Myocyte (in vitro differentiated cells): ENCODE measurements around the gene OR1S1. TPM values are rescaled to one million over a fixed set of nuclear protein-coding genes. Genes with fewer than 3 reads are reported as not detected.
"Not testable (repeated sequence)": the region's sequence is repeated elsewhere in the genome, so short reads cannot be mapped to it uniquely, and the experiment has no call there.

Experiments used
- DNase-seq: peaks from one replicate; pipeline ENCODE4 v3.0.0-alpha.2; 2012; ENCODE audit warnings: low read depth
- polyA plus RNA-seq: library from polyadenylated mRNA; unstranded; fragments of >200 nt; gene quantifications from one replicate; pipeline ENCODE4 v1.2.1, GENCODE V29; 2012; ENCODE audit warnings: missing spikeins
- total RNA-seq: library from RNA; depleted of rRNA; stranded (reverse); fragments of >200 nt; gene quantifications from 2 replicates; pipeline ENCODE4 v1.2.3, GENCODE V29; 2014

Gene OR1S1
- not detected in 2 replicates for total RNA-seq
- polyA plus RNA-seq: not detected

DNA sequence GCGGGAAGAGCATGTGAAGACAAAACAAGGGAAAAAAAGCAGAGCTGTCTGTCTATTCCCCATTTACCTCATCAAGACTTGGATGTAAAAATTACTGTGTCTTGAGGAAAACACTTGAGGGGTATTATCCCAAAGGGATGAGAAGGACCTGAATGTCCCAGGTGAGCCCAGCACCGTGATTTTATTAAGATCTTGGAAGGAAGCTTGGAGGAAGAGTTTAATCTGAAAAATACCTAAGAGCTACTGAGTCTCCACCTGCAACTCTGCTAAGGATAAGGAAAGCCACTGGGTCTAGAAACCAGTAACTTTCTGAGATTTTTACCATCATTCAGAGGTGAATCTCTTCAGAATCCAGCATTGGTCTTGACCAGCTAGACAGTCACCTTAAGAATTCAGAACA is at the start of gene OR1S1:
TSS of gene OR1S1 (plus strand) at position 301 of the 400 bp plus-strand sequence.
- DNase-seq: not testable (repeated sequence)

DNA sequence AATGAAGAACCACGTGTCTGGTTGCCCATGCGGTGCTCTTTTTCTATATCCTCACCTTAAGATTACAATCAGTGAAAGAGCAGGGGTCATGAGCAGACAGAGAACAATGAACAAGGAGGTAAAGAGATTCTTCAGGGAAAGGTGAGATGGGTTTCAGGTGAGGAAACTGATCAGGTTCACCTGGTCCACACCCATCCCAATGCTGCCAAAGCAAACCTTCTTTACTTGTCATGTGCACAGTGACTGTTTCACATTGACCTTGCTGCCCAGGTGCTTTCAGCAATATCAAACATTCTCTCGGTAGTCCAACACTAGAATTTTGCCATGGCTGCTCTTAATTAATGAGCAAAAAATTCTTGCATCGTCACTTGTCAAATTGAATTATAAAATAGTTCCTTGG is 48.1 kb upstream of the OR1S1 start:
- no peak for DNase-seq

DNA sequence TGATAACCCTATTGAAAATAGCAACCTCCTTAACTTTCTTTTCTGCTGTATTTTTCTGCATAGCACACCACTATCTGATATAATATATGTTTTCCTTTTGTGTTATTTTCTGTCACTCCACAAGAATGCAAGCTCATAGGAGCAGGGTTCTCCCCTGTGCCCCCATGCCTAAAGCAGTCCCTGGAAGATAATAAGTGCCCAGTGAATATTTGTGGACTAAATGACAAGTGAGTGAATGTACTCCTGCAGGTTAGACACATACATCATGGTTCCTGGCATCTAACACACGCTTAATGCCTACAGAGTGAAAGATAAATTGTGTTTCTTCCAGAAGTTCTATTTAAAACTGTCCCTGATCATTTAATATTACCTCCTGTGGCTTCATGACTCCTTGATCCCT is 47.5 kb upstream of the OR1S1 start:
- DNase-seq: no peak

DNA sequence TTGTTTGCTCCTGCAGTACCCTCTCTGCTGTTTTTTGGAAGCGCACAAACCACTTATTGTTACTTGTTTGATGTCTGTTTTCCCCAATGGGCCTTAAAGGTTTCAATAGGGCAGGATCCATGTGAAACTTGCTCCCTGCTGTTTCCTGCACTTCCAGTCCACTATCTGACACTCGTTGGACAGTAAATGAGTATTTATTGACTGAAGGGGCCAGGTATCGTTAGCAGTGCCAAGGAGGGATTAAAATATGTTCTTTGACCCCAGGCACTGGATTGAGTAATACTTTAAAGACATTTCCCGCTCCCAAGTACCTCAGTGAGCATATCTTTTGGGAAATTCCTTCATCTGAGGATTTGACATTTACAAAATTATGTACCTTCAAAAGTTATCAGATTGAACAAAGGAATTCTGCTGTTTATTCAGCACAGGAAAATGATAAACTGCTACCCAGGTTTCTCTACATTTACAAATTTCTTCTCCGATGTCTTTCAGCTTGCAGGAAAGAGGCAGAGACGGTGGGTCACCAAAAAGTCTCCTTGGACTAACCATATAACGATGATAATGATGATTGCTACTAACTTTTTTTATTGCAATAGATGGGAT is 46.9 kb upstream of the OR1S1 start:
- no peak for DNase-seq

DNA sequence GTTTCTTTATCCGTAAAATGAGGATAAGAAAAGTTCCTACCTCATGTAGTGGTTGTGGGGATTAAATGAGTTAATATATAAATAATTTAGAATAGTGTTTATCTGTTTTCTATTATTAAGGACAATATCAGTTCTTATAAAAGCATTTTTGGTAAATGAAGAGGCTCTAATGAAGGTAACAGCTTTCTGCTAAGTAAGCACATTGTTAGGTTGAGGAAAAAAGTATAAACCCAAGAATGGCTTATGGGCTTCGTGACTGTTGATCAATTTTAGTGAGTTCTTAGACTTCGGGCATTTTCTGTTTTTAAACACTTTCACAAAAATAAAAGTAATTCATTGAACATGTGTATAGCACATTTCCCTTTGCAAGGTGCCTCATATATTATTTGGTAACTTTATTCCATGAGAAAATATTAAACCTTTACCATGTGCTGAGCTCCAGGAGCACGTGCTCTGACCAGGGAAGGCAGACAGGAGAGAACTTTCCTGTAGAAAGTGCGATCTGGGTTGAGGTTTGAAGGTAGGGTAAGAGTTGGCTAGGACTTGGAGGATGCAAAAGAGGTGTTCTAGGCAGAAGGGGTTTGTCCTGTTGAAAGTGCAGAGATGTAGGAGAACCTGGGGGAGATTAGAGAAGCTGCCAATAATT is 35.0 kb upstream of the OR1S1 start:
- DNase-seq: no peak

DNA sequence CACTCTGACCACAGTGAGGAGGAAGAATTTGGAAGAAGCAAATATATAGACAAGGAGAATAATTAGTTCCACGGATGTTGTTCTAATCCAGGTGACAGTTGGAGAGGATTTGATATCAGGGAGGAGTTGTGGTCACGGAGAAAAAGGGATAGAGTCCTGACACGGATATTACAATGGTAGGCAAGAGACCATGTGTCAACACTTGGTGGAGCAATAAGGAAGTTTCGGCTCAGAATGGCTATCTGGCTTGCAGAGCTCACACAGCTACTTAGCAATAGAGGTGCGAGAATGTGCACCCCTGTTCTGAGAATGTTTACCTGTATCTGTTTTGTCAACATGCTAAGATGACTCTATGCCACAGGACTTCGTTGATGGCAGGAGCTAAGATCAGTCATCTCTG is 34.1 kb upstream of the OR1S1 start:
- DNase-seq: no peak

DNA sequence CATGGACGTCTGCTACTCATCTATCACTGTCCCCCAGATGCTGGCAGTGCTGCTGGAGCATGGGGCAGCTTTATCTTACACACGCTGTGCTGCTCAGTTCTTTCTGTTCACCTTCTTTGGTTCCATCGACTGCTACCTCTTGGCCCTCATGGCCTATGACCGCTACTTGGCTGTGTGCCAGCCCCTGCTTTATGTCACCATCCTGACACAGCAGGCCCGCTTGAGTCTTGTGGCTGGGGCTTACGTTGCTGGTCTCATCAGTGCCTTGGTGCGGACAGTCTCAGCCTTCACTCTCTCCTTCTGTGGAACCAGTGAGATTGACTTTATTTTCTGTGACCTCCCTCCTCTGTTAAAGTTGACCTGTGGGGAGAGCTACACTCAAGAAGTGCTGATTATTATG is 32.9 kb upstream of the OR1S1 start:
- DNase-seq: no peak

DNA sequence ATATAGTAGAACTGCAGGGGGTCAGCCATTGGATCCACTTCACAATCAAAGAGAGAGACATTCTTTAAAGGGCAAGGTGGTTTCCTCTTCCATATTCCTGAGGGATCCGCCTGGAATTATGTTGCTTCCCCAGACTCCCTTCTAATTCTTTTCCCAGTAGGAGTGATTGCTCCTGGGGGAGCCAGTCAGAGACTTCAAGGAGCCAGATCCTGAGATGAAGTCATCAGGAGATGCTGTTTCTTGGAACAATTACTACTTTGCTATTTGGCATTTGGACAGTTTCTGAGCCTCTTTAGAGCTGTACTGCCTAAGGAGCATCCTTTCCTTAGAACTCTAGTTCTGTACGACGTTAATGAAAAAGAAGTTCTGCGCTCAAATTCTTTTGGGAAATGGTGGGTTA is 25.6 kb upstream of the OR1S1 start:
- no peak for DNase-seq

DNA sequence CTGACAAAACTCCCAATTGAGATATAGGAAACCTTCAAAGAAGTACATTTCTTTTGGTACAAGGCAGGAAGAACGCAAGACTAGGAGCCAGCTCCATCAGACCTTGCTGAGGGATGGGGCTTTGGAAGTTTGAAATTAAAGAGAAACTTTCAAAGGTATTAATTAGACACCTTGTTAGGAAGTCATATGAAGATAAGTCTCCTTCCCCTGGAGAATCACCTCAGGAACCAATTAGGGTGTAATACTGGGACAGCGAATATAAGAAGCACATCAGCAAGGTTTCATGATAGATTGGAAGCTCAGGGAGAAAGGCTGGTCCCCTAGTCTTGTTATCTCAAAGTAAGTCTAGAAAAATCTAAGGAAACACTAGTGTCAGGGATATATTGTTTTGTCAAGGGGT is 23.8 kb upstream of the OR1S1 start, which contains the start of gene OR9Q2:
TSS of gene OR9Q2 (plus strand) at position 301 of the 400 bp plus-strand sequence. CDS start 1,421 bp downstream, outside the sequence.
- no peak for DNase-seq

DNA sequence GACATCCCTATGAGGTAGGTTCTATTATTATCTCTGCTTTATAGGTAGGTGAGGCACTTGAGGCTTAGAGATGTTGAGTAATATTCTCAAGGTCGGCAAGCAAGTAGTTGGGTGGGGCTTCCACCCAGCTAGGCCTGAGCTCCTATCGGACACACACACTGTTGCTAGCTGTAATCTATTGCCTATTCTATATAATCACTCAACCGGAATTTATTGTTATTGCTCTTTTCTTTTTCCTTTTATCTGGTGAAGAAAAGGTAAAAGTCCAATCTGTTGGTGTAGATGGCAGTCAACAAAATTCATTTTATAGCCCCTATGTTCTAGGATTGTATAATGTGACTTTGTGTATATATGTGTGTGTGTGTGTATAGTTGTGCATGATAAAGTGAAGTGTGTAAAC is 20.3 kb upstream of the OR1S1 start:
- no peak for DNase-seq

DNA sequence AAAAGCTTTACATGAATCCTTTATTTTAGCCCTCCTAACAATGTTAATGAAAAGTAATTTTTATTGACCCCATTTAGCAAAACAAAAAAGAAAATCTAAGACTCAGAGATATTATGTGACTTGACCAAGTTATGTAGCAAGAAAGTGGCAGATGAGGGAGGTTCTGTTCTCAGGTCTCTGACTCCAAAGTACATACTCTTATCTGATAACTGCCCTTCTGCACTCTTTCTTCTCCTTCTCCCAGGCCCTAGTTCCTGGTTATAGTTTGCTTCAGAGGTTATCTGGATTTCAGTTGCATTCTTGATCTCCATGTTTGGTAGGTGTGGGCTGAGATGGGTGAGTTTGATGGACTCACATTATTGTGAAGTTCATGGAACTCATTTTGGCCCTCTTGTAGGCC is 19.1 kb upstream of the OR1S1 start:
- DNase-seq: no peak

DNA sequence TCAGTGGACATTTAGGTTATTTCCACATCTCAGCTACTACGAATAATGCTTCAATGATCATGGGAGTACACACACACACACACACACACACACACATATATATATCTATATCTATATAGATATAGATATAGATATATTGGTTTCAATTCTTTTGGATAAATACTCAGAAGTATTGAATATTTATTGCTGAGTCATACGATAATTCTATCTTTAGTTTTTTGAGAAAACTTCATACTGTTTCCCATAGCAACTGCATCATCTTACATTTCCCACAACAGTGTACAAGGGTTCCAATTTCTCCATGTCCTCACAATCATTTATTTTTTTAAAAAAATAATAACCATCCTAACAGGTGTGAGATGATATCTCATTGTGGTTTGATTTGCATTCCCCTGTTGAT is 16.6 kb upstream of the OR1S1 start:
- no peak for DNase-seq

DNA sequence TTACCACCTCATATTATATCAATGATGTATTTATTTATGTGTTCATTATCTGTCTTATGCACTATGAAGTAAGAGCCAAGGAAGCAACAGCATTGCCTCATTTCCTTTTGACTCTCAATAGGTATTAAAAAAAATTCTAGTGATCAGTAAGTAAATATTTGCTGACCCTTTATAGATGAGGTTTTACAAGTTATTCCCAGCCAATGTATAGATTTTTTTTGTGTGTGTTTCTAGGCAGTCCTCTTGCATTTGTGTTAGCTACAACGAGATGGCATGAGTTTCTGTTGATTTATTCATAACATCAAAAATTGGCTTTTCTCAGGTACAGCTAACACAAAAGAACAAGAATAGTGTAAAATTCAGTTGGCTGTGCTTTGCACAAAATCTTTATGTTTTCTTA is 13.2 kb upstream of the OR1S1 start:
- no peak for DNase-seq

DNA sequence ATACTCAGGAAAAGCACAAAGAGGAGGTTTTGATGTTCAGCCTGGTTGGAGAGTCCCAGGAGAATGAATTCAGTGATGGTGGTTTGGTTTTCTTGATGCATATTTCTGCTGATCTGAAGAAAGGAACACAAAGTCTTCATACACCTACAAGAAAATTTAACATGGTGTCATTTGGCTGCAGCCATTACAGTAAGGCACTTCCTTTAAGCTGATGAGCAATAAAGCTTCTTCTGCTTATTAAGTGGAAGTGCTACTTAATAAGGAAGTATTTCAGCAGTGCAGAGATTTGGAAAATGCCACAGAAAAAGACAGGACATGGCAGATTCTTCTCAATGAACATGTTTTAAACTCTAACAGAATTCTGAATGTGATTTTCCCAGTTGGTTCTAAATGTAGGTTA is 8.5 kb upstream of the OR1S1 start, which contains the start of gene OR1S2:
TSS of gene OR1S2 (minus strand) at position 101 of the 400 bp plus-strand sequence. CDS start at position 101, 0 bp downstream.
- DNase-seq: no peak

DNA sequence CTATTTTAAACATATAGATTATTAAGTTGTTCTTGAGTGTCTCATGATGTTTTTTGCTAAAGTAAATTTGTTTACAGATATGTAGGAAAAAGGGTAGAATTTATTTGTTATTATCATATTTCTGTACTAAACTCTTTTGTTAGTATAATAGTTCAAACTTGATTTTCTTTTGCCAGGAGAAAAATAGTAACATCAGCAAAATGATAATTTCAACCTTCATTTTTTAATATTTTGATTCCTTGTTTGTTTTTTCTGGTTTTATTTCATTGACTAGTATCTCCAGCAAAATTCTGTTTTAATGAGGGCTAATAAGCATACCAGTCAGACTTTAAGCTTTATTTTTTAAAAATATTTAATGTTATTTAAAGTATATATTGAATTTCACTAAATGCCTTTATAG is 4.0 kb downstream of the OR1S1 start:
- no peak for DNase-seq

DNA sequence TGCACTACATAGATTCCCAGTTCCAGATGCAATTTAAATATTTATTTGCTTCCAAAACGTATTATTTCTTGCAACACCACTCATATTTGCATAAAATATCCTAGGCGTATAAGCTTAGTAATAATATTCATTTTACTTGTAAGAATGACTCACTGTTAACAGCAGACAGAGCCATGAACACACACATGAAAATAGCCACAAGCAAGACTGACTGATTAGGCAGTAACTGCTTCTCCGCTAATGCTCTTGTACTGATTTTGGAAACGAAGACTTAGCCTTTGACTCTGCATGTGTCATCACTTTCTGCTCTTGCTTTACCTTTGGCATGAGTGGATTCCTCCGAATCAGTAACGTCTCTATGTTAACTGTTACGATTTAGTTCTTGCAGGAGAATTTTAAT is 10.2 kb downstream of the OR1S1 start:
- peak; percentile 1 for DNase-seq

DNA sequence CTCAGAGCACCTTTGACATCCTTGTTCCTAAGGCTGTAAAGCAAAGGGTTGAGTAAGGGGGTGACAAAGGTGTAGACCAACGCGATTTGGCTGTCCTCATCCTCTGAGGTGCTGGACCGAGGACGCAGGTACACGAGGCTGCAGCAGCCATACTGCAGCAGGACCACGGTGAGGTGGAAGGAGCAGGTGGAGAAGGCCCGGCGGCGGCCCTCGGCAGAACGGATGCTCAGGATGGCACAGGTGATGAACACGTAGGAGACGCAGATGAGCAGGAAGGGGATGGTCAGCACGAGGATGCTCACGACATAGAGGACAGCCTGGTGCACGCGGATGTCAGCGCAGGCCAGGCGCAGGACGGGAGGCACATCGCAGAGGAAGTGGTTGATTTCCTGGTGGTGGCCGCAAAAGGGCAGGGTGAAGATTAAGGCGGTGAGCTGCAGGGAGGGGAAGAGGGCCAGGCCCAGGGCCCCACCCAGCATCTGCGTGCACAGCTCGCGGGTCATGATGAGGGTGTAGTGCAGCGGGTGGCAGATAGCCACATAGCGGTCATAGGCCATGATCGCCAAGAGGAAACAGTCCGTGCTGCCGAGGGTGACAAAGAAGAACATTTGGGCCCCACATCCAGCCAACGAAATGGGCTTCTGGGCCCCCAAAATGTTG is 15.6 kb downstream of the OR1S1 start:
- no peak for DNase-seq

DNA sequence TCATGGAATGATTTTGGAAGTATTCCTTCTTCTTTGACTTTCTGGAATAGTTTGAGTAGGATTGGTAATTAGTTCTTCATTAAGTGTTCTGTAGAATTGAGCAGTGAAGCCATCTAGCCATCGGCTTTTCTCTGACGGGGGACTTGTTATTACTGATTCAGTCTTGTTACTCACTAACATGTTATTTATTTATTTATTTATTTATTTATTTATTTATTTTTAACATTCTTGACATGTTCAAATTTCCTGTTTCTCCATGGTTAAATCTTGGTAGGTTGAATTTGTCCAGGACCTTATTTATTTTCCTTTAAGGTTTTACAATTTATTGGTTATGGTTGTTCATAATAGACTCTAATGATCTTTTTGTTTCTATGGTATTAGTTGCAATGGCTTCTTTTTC is 31.4 kb downstream of the OR1S1 start:
- no peak for DNase-seq

DNA sequence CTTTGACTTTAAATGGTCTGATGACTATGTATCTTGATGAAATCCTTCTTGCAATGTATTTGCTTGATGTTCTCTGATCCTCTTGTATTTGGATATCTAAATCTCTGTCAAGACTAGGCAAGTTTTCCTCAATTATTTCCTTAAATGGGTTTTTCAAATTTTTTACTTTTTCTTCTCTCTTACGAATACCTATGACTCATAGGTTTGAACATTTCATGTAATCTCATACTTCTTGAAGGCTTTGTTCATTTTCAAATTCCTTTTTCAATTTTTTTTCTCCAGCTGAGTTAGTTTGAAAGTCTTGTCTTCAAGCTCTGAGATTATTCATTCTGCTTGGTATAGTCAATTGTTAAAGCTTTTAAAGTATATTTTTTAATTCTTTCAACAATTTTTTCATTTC is 42.4 kb downstream of the OR1S1 start:
- DNase-seq: no peak

DNA sequence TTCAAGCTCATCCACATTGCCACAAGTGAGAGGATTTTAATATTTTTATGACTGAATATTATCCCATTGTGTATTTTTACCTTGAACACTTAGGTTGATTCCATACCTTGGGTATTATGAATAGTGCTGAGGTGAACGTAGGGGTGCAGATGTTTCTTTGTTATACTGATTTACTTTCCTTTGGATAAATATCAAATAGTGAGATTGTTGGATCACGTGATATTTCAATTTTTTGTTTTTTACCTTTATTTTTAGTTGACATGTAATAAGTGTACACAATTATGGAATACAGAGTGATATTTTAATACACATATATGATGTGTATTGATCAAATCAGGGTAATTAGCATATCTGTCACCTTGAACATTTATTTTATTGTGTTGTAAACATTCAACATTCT is 47.5 kb downstream of the OR1S1 start:
- DNase-seq: no peak
